ENCODE data around the gene DNAJC5.

DNAJC5 gene

GRCh38 chr20:63940071-63940471 is 45.1 kb downstream of the DNAJC5 start:
- FAIRE-seq (no peak), DNase-seq (ENCODE audit: insufficient read length, low spot score) (no peak)
- no peak for TF ChIP-seq CTCF (IDR thresholded peaks at IDR 0.05; ENCODE audit: insufficient read depth, missing control alignments)

- TF ChIP-seq CTCF (IDR thresholded peaks at IDR 0.05; ENCODE audit: insufficient read depth, missing control alignments): no peak
- FAIRE-seq: no peak
- DNase-seq (ENCODE audit: insufficient read length, low spot score): no peak
Observed at GRCh38 chr20:63940472-63941266, 45.7 kb downstream of the DNAJC5 start.

GRCh38 chr20:63941282-63942081 is 46.6 kb downstream of the DNAJC5 start:
- FAIRE-seq (no peak), DNase-seq (ENCODE audit: insufficient read length, low spot score) (no peak)
- no peak for TF ChIP-seq CTCF (IDR thresholded peaks at IDR 0.05; ENCODE audit: insufficient read depth, missing control alignments)

GRCh38 chr20:63942250-63942951 is 47.5 kb downstream of the DNAJC5 start:
- no peak for TF ChIP-seq CTCF (IDR thresholded peaks at IDR 0.05; ENCODE audit: insufficient read depth, missing control alignments)
- DNase-seq (ENCODE audit: insufficient read length, low spot score): no peak
- no peak for FAIRE-seq

GRCh38 chr20:63942969-63943807 is 48.3 kb downstream of the DNAJC5 start:
- FAIRE-seq (no peak), DNase-seq (ENCODE audit: insufficient read length, low spot score) (no peak)
- no peak for TF ChIP-seq CTCF (IDR thresholded peaks at IDR 0.05; ENCODE audit: insufficient read depth, missing control alignments)

- no peak for FAIRE-seq
- no peak for TF ChIP-seq CTCF (IDR thresholded peaks at IDR 0.05; ENCODE audit: insufficient read depth, missing control alignments)
- DNase-seq (ENCODE audit: insufficient read length, low spot score): no peak
Observed at GRCh38 chr20:63943808-63944077, 48.8 kb downstream of the DNAJC5 start.

Measured in D721Med (cell line).